Stimulated activated CD8-positive, alpha-beta memory T cell treated with anti-CD3 and anti-CD28 coated beads, Interleukin-15, amount 100 ng/mL, for 4 hours (primary cell): Measurements from ENCODE around the gene DNPH1.

Experiments
- DNase-seq, 2 donors: peaks; one replicate each; pipeline ENCODE4 v3.0.0-alpha.2; 2020; ENCODE audit warnings: low read depth in 2 of 2

Gene DNPH1

DNA sequence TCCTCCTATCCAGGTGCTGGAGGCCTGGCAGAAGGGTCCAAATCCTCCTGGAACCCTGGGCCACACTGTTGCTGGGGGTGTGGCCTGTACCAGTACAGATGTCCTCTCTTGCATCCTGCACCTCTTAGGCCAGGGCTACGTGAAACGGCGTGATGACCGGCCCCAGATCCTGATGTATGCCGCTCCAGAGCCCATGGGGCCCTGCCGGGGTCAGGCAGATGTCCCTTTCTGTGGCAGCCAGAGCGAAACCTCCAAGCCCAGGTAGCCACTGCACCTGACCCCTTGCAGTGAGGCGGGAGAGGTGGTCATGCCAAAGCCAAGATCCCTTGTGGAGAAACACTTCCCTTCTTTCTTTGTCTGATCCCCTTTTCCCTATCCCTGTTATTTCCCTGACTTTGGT, 14.2 kb downstream of the DNPH1 start:
- DNase-seq, result no peak

DNA sequence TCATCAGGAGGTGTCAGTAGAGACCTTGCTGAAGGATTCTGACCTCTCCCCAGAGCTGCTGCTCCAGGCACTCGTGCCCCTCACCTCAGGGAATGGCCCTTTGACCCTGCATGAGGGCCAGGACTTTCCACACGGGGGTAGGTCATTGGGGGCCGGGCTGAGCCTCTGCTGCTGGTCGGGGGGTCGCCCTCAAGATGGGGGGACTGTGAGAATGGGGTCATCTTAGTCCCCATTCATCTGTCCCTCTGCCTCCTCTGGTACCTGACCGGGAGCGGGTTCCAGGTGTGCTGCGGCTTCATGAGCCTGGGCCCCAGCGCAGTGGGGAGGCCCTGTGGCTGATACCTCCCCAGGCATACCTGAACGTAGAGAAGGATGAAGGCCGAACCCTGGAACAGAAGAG, 15.8 kb downstream of the DNPH1 start:
- no peak for DNase-seq

DNA sequence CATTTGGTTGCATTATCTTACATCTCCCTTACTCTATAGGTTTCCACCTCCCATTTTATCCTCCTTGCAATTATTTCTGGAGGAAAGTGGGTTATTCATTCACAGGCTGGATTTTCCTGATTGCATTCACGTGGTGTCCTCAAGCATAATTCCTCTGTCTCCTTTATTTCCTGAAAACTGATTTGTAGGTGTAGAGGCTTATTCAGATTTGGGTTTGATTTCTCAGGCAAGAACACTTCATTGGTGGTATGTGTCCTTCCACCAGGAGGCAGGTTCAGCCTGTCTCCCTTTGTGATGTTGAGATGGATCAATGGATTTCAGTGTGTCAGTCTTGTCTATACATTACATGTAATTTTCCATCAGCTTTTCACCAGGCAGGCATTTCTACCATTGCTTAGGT, 17.3 kb downstream of the DNPH1 start:
- DNase-seq, result no peak

DNA sequence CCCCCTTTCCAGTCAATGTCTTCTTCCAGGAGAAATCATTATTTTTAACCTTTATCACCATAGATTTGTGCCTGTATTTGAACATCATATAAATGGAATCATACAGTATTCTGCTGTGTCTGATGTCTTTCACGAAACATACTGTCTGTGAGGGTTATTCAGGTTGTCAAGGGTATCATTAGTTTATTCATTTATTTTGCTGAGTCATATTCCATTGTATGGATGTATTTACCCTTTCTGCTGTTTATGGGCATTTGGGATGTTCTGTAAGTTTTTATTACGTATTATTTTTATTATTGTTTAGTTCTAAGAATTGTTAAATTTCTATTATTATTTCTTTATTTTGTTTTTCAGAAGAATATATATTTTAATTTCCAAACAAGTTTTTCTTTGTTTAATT, 22.0 kb downstream of the DNPH1 start:
- DNase-seq, result no peak

DNA sequence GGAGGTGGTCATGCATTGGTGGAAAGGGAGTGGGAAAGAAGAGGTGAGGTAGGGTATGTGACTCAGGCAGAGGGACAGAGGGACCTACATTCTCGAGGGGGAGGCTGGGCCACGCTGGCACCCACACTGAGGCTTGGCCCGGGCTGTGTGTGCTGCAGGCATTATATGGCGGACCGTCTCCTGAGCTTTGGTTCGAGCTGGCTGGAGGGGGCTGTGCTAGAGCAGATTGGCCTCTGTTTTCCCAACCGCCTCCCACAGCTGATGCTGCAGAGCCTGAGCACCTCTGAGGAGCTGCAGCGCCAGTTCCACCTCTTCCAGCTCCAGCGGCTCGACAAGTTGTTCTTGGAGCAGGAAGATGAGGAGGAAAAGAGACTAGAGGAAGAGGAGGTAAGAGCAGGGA, 23.4 kb downstream of the DNPH1 start:
- no peak for DNase-seq

DNA sequence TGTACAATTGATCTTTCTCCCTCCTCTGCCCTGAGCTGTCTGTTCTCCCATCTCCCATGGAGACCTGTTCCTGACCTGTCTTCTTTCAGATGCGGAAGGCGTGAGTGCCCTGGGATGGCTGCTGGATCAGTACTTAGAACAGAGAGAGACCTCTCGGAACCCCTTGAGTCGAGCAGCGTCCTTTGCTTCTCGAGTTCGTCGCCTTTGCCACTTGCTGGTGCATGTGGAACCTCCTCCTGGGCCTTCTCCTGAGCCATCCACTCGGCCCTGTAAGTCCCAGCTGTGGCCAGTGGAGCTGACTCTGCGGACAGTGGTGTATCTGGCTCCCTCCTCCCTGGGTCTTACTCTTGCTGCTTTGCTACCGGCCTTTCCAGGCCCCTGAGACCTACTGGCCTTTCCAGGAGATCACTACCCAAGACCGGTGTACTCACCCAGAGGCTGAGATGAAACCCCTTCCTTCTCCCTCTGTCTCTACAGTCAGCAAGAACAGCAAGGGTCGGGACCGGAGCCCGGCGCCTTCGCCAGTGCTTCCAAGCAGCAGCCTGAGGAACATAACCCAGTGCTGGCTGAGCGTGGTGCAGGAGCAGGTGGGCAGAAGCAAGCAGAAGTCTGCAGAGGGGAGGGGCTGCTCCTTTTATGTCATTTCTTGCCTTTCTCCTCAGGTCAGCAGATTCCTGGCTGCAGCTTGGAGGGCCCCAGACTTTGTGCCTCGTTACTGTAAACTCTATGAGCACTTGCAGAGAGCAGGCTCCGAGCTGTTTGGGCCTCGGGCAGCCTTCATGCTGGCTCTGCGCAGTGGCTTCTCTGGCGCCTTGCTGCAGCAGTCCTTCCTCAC, 24.8 kb downstream of the DNPH1 start:
- no peak for DNase-seq

DNA sequence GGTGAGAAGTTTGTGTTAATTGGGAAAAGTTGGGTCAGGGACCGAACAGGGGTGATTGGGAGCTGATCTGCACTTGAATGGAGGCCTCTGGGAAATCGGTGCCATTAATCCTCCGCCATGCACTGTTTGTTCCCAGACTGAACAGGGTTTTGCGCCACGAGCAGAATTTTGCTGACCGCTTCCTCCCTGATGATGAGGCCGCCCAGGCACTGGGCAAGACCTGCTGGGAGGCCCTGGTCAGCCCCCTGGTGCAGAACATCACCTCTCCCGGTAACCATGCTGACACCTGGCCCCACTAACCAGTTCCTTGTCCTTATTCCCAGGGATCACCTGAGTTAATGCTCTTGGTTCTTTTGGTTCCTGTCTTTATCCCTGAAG, 25.6 kb downstream of the DNPH1 start:
- DNase-seq, result no peak

DNA sequence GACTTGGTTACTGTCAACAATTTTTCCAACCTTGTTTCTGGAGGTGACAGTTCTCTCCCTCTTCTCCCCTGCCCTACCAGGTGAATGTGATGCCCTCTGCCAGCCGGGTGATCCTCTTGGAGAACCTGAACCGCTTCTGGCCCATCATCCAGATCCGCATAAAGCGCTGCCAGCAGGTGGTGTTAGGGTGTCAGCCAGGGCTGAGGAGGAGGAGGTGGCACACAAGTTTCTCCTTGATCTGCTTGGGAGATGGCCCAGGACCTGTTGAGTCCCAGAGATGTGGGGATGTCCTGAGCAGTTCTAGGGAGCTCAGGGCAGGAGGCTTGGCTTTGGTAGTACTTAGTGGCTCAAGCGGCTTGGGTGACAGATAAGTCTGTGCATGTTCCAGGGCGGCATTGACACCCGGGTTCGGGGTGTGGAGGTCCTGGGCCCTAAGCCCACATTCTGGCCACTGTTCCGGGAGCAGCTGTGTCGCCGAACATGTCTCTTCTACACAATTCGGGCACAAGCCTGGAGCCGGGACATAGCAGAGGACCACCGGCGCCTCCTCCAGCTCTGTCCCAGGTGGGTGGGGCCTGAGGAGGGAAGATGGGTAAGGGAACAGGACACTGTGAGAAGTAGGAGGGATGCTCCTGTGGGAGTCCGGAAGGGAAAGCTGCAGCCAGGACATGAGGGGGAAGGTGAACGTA, 26.1 kb downstream of the DNPH1 start:
- no peak for DNase-seq

DNA sequence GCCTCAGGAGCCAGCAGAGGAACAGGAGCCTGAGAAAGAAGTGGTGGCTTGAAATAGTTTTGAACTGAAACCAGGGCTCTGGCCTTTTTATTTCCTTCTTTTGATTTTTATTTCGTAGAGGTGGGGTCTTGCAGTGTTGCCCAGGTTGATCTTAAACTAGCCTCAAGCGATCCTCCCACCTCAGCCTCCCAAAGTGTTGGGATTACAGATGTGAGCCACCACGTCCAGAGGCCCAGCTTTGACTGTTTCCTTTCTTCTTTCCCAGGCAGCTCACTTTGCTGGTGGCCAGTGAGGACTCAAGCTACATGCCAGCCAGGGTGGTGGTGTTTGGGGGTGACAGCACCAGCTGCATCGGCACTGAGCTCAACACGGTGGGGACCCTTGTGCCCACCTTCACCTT, 26.8 kb downstream of the DNPH1 start:
- DNase-seq, result no peak

DNA sequence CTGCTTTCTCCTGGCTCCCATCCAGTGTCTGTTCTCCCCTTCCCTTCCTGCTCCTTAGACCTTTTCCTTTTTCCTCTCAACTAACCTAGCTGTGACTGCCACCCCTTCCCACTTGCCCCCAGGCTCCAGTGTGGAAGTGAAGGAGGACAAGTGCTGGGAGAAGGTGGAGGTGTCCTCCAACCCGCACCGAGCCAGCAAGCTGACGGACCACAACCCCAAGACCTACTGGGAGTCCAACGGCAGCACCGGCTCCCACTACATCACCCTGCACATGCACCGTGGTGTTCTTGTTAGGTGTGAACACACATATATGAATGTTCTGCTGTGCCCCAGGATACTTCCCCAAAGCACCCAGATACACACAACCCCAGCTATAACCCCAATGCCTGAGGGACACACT, 28.7 kb downstream of the DNPH1 start:
- DNase-seq, result no peak

DNA sequence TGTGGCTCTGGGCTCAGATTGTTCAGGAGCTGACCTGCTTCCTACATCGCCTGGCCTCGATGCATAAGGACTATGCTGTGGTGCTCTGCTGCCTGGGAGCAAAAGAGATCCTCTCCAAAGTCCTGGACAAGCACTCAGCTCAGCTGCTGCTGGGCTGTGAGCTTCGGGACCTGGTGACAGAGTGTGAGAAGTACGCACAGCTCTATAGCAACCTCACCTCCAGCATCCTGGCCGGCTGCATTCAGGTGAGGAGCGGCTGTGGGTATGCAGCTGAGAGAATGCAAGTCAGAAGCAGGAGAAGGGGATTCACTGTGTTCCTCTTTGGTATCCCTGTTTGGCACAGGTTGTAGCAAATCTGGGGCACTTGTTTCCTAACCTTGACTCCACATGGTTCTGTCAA, 29.4 kb downstream of the DNPH1 start:
- DNase-seq, result no peak

DNA sequence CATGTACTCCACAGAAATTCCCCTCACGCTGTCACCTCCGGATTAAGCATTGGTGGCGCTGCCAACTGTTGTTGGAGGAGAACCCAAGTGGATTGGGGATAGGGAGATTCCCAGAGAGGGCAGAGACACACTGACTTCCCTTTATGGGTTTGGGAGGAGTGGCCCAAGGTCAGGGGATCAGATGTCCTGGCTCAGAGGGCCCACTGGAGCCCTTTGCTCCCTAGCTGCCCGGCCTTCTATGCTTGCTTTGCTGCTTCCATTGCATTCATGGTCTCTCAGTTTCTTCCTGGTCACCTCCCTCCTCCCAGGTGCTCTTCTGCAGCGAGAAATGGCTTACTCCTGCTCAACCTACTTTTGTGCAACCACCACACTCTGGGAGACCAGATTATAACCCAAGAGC, 32.9 kb downstream of the DNPH1 start:
- no peak for DNase-seq

DNA sequence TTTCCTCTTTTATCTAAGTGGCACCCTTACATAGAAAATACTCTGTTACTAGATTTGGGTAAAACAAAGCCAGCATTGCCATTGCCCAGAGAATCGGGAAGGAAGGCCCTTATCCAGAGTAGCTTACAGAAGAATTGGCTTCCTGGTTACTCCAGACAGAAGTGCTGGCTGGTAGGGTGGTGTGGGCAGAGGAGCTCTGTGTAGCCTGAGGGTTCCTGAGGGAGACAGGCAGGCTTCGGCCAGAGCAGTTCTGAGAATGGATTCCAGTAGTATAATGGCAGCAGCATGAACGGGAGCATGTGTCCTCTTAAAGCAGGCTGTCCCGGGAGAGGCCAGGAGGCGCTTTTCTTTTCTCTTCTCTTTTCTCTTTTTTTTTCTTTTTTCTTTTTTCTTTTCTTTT, 35.4 kb downstream of the DNPH1 start:
- DNase-seq, result no peak

DNA sequence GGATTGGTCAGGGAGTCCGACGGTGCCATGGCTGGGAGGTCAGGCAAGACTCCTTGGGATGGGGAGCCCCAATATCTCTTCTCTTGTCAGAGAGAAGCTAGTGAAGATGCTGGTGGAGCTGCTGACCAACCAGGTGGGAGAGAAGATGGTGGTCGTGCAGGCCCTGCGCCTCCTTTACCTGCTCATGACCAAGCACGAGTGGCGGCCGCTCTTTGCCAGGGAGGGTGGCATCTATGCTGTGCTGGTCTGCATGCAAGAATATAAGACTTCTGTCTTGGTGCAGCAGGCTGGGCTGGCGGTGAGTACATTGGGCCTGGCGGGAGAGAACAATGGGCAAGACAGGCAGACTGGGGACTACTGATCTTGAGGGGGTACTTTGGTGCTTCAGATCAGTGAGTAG, 36.4 kb downstream of the DNPH1 start:
- DNase-seq, result no peak

DNA sequence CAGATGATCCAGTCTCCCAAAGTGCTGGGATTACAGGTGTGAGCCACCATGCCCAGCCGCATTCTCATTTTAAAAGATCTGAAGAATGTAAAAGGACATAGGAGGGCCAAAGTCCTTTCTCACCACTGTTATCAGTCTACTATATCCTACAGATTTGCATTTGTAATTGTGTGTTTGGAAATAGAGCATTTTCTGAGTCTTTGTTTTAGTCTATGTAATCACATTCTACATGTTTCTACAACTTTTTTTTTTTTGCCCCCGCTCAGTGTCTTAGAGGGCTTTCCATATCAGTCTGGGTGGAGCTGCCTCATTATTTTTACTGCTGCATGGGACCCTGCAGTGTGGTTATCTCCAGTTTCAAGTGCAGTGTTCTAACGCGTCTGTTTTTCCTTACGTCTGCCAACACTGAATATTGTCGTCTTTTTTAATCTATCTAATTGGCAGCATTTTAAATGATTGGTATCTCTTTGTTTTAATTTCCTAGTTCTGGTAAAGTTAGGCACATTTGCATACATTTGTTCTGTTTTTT, 39.4 kb downstream of the DNPH1 start:
- DNase-seq, result no peak

DNA sequence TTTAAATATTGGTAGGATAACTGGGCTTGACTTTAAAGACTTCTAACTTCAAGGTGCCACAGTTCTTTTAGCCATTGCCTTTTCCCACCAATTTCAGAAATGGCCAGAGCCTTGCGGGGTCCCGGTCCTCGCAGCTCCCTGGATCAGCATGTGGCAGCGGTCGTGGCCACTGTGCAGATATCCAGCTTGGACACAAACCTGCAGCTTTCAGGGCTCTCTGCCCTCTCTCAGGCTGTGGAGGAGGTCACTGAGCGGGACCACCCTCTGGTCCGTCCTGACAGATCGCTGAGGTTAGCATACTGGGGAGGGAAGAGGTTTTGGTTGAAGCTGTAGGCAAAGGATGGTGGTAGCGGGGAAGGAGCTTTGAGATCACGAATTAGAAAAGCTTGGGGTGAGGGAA, 40.9 kb downstream of the DNPH1 start:
- DNase-seq, result no peak

DNA sequence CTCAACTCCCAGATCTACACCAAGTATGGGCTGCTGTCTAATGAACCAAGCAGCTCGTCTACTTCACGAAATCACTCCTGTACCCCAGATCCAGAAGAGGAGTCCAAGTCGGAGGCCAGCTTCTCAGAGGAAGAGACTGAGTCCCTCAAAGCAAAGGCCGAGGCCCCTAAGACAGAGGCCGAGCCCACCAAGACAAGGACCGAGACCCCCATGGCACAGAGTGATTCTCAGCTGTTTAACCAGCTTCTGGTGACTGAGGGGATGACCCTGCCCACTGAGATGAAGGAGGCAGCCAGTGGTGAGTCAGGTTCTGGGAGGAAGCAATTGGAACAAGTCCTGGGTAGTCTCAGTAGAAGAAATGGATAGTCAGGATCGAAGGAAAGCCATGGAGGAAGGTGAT, 41.5 kb downstream of the DNPH1 start:
- no peak for DNase-seq

DNA sequence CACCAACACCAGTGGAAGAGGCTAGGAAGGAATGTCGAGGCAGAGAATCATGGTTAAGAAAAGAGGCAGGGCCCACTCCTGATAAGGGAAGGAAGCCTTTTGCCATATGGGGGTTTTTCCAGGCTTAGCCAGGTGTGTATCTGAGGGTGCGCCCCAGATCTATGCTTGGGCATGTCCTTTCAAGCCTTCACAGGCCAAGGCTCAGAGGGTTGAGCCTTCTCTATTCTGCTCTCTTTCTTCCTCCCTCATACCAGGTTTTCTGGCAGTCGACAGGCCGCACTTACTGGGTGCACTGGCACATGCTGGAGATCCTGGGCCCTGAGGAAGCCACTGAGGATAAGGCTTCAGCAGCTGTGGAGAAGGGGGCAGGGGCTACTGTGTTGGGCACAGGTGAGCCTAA, 42.6 kb downstream of the DNPH1 start:
- no peak for DNase-seq

DNA sequence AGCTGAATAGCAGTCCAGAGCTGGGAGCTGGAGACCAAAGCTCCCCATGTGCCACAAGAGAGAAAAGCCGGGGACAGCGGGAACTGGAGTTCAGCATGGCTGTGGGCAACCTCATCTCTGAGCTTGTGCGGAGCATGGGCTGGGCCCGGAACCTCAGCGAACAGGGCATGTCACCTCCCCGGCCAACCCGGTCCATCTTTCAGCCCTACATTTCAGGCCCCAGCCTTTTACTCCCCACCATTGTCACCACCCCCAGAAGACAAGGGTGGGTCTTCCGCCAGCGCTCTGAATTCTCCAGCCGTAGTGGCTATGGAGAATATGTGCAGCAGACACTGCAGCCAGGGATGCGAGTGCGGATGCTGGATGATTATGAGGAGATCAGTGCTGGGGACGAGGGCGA, 43.3 kb downstream of the DNPH1 start:
- DNase-seq, result no peak

DNA sequence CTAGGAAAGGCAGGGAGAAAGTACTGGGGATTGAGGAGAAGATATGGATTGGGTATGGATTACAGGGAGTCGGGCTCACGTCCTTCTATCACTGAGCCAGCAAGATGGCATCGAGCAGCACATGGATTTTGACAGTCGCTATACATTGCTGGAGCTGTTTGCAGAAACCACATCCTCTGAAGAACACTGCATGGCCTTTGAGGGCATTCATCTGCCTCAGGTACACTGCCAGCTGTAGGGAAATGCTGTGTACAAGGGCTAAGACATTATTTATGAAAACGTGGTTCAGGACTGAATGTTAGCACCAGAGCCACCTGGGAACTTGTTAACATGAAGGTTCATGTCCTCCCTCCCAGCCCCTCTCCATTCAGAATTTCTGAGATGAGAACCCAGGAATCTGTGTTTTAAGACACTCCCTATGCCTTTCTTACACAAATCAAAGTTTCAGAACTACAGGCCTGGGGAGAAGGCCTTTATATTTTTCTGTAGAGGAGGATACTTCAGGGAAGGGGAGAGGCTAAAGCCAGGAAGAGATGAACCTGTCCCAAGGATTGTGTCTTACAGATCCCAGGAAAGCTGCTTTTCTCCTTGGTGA, 43.8 kb downstream of the DNPH1 start:
- no peak for DNase-seq

DNA sequence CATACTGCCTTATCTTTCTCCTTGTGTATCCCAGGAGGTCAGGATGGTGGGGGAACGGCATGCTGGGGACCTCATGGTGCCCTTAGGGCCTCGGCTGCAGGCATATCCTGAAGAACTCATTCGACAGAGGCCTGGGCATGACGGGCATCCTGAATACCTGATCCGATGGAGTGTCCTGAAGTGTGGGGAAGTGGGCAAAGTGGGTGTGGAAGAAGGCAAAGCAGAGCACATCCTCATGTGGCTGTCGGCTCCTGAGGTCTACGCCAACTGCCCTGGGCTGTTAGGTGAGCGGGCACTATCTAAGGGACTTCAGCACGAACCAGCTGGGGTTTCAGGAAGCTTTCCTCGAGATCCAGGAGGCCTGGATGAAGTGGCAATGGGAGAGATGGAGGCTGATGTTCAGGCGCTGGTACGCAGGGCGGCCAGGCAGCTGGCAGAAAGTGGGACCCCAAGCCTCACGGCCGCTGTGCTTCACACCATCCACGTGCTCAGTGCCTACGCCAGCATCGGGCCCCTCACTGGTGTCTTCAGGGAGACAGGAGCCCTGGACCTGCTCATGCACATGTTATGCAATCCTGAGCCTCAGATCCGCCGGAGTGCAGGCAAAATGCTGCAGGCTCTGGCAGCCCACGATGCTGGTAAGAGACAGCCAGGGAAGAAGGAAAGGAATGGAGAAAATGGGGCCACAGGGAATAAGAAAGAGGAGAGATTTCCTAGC, 44.9 kb downstream of the DNPH1 start:
- DNase-seq, result no peak

DNA sequence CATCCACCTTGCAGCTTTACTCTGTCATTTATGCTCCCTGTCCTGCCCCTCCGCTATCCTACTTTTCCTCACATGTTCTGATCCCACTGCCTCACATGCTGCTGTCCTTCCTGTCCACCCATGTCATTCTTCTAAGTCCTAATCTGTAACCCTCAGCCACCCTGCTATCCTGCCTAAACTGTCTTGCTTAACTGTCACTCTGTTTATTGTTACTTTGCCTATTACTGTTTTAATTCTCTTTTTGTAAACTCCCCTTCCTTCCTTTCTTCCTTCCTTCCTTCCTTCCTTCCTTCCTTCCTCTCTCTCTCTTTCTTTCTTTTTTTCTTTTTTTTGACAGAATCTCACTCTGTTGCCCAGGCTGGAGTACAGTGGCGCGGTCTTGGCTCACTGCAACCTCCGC, 45.8 kb downstream of the DNPH1 start:
- no peak for DNase-seq
